HEK293 (cell line): ENCODE results near the gene MINDY1.

ENCODE experiments used
- CTCF ChIA-PET: fragments of 350-600 bp; formaldehyde crosslinking; extraction: SDS; loops from one replicate; lab custom pipeline; 2021; ENCODE audit warnings: antibody characterized with exemption; lab: Yijun Ruan, JAX
- POLR2A ChIA-PET: fragments of 300-600 bp; formaldehyde crosslinking; extraction: SDS; loops from one replicate; lab custom pipeline; 2020; ENCODE audit warnings: antibody characterized with exemption, inconsistent platforms; lab: Yijun Ruan, JAX
- H3K27ac ChIP-seq: fragments of 200-500 bp; sonication (Bioruptor generic); 2 replicates; pipeline ENCODE4 v1.5.1; 2014; ENCODE audit warnings: low read depth, low read length, control low read depth, inconsistent platforms; ENCODE audit errors: extremely low read depth
- H3K36me3 ChIP-seq, 2 experiments: fragments of 200-500 bp in 1 of 2; sonication (Bioruptor generic) in 1 of 2; 1 replicate in 1 of 2; 2 replicates in 1 of 2; pipeline ENCODE4 v1.5.1; 2014 to 2017; ENCODE audit warnings: inconsistent platforms in 2 of 2, low read length in 2 of 2; ENCODE audit not compliant: control insufficient read depth in 2 of 2, insufficient read depth in 1 of 2
- H3K4me1 ChIP-seq: fragments of 200-500 bp; sonication (Bioruptor generic); 2 replicates; pipeline ENCODE4 v1.5.1; 2014; ENCODE audit warnings: mild to moderate bottlenecking, low read length, inconsistent platforms; ENCODE audit not compliant: control insufficient read depth, insufficient read depth
- H3K4me3 ChIP-seq: 2 replicates; pipeline ENCODE4 v1.5.1; 2011; ENCODE audit warnings: low read depth, mild to moderate bottlenecking, control low read depth, low read length, moderate library complexity
- H3K9me3 ChIP-seq: fragments of 200-500 bp; sonication (Bioruptor generic); 2 replicates; pipeline ENCODE4 v1.5.1; 2014; ENCODE audit warnings: low read depth, low read length, inconsistent platforms; ENCODE audit not compliant: control insufficient read depth, insufficient read depth
- ATF2 ChIP-seq: fragments of 450-650 bp; formaldehyde crosslinking; IDR thresholded peaks from 2 replicates; pipeline ENCODE4 v1.5.1; 2016; ENCODE audit warnings: missing biosample characterization, missing genetic modification characterization, low read depth
- EGR2 ChIP-seq: fragments of 450-650 bp; formaldehyde crosslinking; IDR thresholded peaks from 2 replicates; pipeline ENCODE4 v1.5.1; 2016; ENCODE audit warnings: low read depth, missing biosample characterization, missing genetic modification characterization
- GLIS2 ChIP-seq: fragments of 450-650 bp; formaldehyde crosslinking; IDR thresholded peaks from 2 replicates; pipeline ENCODE4 v1.5.1; 2016; ENCODE audit warnings: missing biosample characterization, missing genetic modification characterization
- OVOL3 ChIP-seq: fragments of 450-650 bp; formaldehyde crosslinking; IDR thresholded peaks from 2 replicates; pipeline ENCODE4 v1.5.1; 2016; ENCODE audit warnings: missing biosample characterization, missing genetic modification characterization
- RBAK ChIP-seq: fragments of 450-650 bp; formaldehyde crosslinking; IDR thresholded peaks from 2 replicates; pipeline ENCODE4 v1.5.1; 2016; ENCODE audit warnings: missing biosample characterization, missing genetic modification characterization
- SP2 ChIP-seq: fragments of 450-650 bp; formaldehyde crosslinking; IDR thresholded peaks from 2 replicates; pipeline ENCODE4 v1.5.1; 2016; ENCODE audit warnings: missing biosample characterization, missing genetic modification characterization
- SP3 ChIP-seq: fragments of 450-650 bp; formaldehyde crosslinking; IDR thresholded peaks from 2 replicates; pipeline ENCODE4 v1.5.1; 2016; ENCODE audit warnings: missing biosample characterization, missing genetic modification characterization
- ZBTB7A ChIP-seq: fragments of 450-650 bp; formaldehyde crosslinking; IDR thresholded peaks from 2 replicates; pipeline ENCODE4 v1.5.1; 2016; ENCODE audit warnings: low read depth, missing biosample characterization, missing genetic modification characterization
- ZFHX2 ChIP-seq: fragments of 450-650 bp; formaldehyde crosslinking; conservative IDR thresholded peaks from 2 replicates; pipeline ENCODE4 v1.5.1; 2016; ENCODE audit warnings: missing biosample characterization, missing genetic modification characterization
- ZFP69B ChIP-seq: fragments of 450-650 bp; formaldehyde crosslinking; IDR thresholded peaks from 2 replicates; pipeline ENCODE4 v1.5.1; 2016; ENCODE audit warnings: missing biosample characterization, missing genetic modification characterization
- ZNF138 ChIP-seq: fragments of 450-650 bp; formaldehyde crosslinking; IDR thresholded peaks from 2 replicates; pipeline ENCODE4 v1.5.1; 2016; ENCODE audit warnings: missing biosample characterization, missing genetic modification characterization, borderline replicate concordance
- ZNF169 ChIP-seq: fragments of 450-650 bp; formaldehyde crosslinking; IDR thresholded peaks from 2 replicates; pipeline ENCODE4 v1.5.1; 2016; ENCODE audit warnings: missing biosample characterization, missing genetic modification characterization
- ZNF335 ChIP-seq: fragments of 450-650 bp; formaldehyde crosslinking; conservative IDR thresholded peaks from 2 replicates; pipeline ENCODE4 v1.5.1; 2016; ENCODE audit warnings: missing biosample characterization, missing genetic modification characterization
- ZNF341 ChIP-seq: fragments of 450-650 bp; formaldehyde crosslinking; IDR thresholded peaks from 2 replicates; pipeline ENCODE4; 2016; ENCODE audit warnings: low read depth, missing biosample characterization, missing genetic modification characterization
- ZNF366 ChIP-seq: fragments of 450-650 bp; formaldehyde crosslinking; conservative IDR thresholded peaks from 2 replicates; pipeline ENCODE4 v1.5.1; 2016; ENCODE audit warnings: missing biosample characterization, missing genetic modification characterization
- ZNF426 ChIP-seq: fragments of 450-650 bp; formaldehyde crosslinking; IDR thresholded peaks from 2 replicates; pipeline ENCODE4 v1.5.1; 2017; ENCODE audit warnings: missing biosample characterization, missing genetic modification characterization, mild to moderate bottlenecking, inconsistent platforms, moderate library complexity
- ZNF596 ChIP-seq: fragments of 450-650 bp; IDR thresholded peaks from 2 replicates; pipeline ENCODE4 v1.5.0; 2018; ENCODE audit warnings: missing biosample characterization, mild to moderate bottlenecking, missing genetic modification characterization, moderate library complexity
- ZNF600 ChIP-seq: fragments of 450-650 bp; formaldehyde crosslinking; IDR thresholded peaks from 2 replicates; pipeline ENCODE4 v1.5.1; 2016; ENCODE audit warnings: missing biosample characterization, missing genetic modification characterization
- TF ChIP-seq, protein P1 (sequence below): fragments of 450-650 bp; formaldehyde crosslinking; IDR thresholded peaks from 2 replicates; pipeline ENCODE4 v1.5.1; 2016; ENCODE audit warnings: missing biosample characterization, missing genetic modification characterization

Gene MINDY1

DNA sequence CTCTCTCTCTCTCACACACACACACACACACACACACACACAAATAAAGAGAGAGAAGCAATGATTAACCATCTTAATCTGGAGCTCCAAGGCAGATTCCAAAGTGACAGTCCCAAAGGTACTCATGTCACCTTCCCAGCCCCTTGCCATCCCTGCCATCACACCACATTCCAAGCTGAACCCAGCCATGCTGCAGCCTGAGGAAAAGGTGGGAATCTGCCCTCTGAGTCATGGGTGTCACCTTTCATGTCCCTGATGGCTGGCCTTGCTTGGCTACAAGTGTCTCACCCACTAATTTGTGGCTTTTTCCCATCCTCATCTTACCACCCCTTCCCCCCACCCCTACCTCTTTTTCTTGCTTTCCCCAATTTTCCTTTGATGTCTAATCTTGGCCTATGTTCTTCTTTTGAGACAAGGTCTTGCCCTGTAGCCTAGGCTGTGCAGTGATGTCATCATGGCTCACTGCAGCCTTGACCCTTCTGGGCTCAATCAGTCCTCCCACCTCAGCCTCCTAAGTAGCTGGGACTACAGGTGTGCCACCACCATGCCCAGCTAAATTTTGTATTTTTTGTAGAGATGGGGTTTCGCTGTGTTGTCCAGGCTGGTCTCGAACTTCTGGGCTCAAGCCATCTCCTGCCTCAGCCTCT, 21.4 kb downstream of the MINDY1 start (continued):
- TF ChIP-seq, protein P1, sequence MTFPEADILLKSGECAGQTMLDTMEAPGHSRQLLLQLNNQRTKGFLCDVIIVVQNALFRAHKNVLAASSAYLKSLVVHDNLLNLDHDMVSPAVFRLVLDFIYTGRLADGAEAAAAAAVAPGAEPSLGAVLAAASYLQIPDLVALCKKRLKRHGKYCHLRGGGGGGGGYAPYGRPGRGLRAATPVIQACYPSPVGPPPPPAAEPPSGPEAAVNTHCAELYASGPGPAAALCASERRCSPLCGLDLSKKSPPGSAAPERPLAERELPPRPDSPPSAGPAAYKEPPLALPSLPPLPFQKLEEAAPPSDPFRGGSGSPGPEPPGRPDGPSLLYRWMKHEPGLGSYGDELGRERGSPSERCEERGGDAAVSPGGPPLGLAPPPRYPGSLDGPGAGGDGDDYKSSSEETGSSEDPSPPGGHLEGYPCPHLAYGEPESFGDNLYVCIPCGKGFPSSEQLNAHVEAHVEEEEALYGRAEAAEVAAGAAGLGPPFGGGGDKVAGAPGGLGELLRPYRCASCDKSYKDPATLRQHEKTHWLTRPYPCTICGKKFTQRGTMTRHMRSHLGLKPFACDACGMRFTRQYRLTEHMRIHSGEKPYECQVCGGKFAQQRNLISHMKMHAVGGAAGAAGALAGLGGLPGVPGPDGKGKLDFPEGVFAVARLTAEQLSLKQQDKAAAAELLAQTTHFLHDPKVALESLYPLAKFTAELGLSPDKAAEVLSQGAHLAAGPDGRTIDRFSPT (tag by site-specific recombination) = peak; percentile 44; the same call in 1 of the 2 replicates
- TF ChIP-seq ZNF169 (no peak), OVOL3 (tag by site-specific recombination) (no peak), ZFHX2 (tag by site-specific recombination) (0 out of 2 replicates have a peak, but pooled peaks have one; percentile 5), ZNF596 (0 out of 2 replicates have a peak, but pooled peaks have one; percentile 41), ZNF366 (tag by site-specific recombination) (peak; percentile 36), ZNF600 (tag by site-specific recombination) (peak; percentile 67), ZBTB7A (tag by site-specific recombination) (no peak), RBAK (tag by site-specific recombination) (no peak), ZNF138 (no peak)

DNA sequence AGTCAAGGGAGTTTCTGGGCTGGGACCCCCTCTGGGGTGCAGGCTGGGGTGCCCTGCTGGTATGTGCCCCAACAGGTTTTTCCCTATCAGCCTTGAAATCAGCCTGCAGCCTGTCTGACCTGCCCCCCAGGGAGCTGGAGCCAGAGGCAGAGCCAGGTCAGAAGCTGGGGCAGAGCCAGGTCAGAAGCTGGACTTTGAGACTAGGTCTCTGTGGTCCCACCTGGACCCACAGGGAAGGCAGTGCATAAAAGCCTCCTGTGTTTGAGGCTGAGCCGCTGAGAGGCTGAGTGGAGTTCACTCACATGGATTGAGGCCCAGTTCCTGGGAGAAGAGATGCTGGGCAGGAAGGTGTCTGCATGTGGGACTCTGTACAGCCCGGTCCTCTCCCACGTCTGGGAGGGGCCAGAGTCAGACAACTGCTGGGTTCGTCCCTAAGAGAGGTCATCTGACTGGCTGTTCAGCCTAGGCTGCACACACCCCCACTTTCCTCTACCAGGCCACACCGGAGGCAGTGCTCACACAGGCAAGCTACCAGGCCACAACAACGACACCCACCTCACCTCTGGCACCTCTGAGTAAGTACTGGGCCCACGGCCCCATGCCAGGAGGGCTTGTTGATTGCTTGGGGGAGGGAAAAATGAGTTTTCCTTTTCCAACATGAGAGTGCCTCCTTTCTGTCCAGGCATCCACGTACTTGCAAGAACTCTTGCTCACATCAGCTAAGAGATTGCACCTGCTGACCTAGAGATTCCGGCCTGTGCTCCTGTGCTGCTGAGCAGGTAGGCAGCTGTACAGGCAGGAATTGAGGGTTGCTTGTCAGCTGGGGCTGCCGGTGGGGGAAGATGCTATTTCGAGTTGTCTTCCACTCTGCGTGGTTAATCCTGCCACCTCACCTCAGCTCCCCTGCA, 24.6 kb downstream of the MINDY1 start, which contains the start of gene ANXA9:
Gene ANXA9 (plus strand): TSS at position 488 of the 908 bp plus-strand sequence. CDS start 814 bp downstream, outside the sequence.
- ChIA-PET CTCF (interaction anchor here (0.7 to 7.2 kb wide), 12 partner anchors 11 to 727 kb away, joined by 3 to 65 read pairs (median 6); partner anchors contain the start of gene MINDY1), POLR2A (interaction anchor here (0.5 to 1.3 kb wide), 5 partner anchors 12 to 363 kb away, joined by 4 to 7 read pairs (median 6); no protein-coding TSS in a partner anchor)
- H3K4me3 ChIP-seq = no peak within 1 kb of the TSS
- TF ChIP-seq ZFP69B (no peak), ATF2 (tag by site-specific recombination) (no peak), SP3 (tag by site-specific recombination) (0 out of 2 replicates have a peak, but pooled peaks have one; percentile 12), ZFHX2 (tag by site-specific recombination) (peak; percentile 88), SP2 (tag by site-specific recombination) (peak; percentile 62), EGR2 (tag by site-specific recombination) (peak; percentile 88), ZNF341 (tag by site-specific recombination) (peak; percentile 97), GLIS2 (tag by site-specific recombination) (peak; percentile 34; the same call in 1 of the 2 replicates), ZNF335 (tag by site-specific recombination) (peak; percentile 26; the same call in 1 of the 2 replicates), ZNF426 (tag by site-specific recombination) (no peak)
- no peaks in the 10 kb centered on the region for H3K36me3 ChIP-seq
- no peak within 1 kb of the TSS for H3K27ac ChIP-seq
- peaks cover 5% of the 10 kb centered on the region; the same call in 1 of the 2 replicates for H3K4me1 ChIP-seq
- H3K9me3 ChIP-seq = no peaks in the 10 kb centered on the region
